OCI-LY7 (cell line): Measurements from ENCODE around the gene ANO8. TPM values are rescaled to one million over a fixed set of nuclear protein-coding genes. Genes with fewer than 3 reads are reported as not detected.

Experiments used
- BruUV-seq: library from RNA; stranded (reverse); fragments of 400-500 nt; replicated peaks from 2 replicates; lab custom pipeline; 2021; lab: Mats Ljungman, UMichigan
- CTCF ChIA-PET: fragments of 300-600 bp; sonication (Branson Sonifier 250); formaldehyde crosslinking; loops from one replicate; lab custom pipeline; 2022; ENCODE audit warnings: antibody characterized with exemption; ENCODE audit not compliant: unreplicated experiment; lab: Charles Lee
- POLR2A ChIA-PET: fragments of 300-600 bp; sonication (Branson Sonifier 250); formaldehyde crosslinking; loops from one replicate; lab custom pipeline; 2022; ENCODE audit warnings: antibody characterized with exemption; lab: Charles Lee
- DNase-seq: peaks from one replicate; pipeline ENCODE4 v3.0.0-alpha.2; 2015; ENCODE audit warnings: low spot score
- H2AFZ ChIP-seq: fragments of 200-600 bp; sonication (generic), shearing (Covaris generic); 2 replicates; pipeline ENCODE4 v1.6.1; 2014; ENCODE audit warnings: mild to moderate bottlenecking, antibody characterized with exemption, low read length, moderate library complexity
- H3K27ac ChIP-seq: fragments of 200-600 bp; sonication (generic); 2 replicates; pipeline ENCODE4 v1.5.1; 2014; ENCODE audit warnings: mixed run types, low read depth, mild to moderate bottlenecking, moderate library complexity, low read length, inconsistent platforms; ENCODE audit not compliant: poor library complexity, severe bottlenecking
- H3K36me3 ChIP-seq: fragments of 200-600 bp; sonication (generic); 2 replicates; pipeline ENCODE4 v1.6.1; 2014; ENCODE audit warnings: mild to moderate bottlenecking, antibody characterized with exemption, low read length, moderate library complexity, mixed read lengths; ENCODE audit not compliant: insufficient read depth
- H3K4me1 ChIP-seq: fragments of 200-600 bp; sonication (generic); 2 replicates; pipeline ENCODE4 v1.5.1; 2014; ENCODE audit warnings: mild to moderate bottlenecking, low read length; ENCODE audit not compliant: insufficient read depth, poor library complexity, severe bottlenecking
- H3K4me2 ChIP-seq: fragments of 200-600 bp; sonication (generic); 2 replicates; pipeline ENCODE4 v1.6.1; 2014; ENCODE audit warnings: mild to moderate bottlenecking, low read length
- H3K4me3 ChIP-seq: fragments of 200-600 bp; sonication (generic); 2 replicates; pipeline ENCODE4 v1.5.1; 2014; ENCODE audit warnings: mild to moderate bottlenecking, low read depth, low read length; ENCODE audit not compliant: poor library complexity, severe bottlenecking
- H3K79me2 ChIP-seq: fragments of 200-600 bp; sonication (generic); 2 replicates; pipeline ENCODE4 v1.6.1; 2016; ENCODE audit warnings: low read depth, mild to moderate bottlenecking, low read length, moderate library complexity, mixed read lengths; ENCODE audit not compliant: insufficient read depth
- H3K9me2 ChIP-seq: fragments of 200-600 bp; sonication (generic); 2 replicates; pipeline ENCODE4 v1.6.1; 2016; ENCODE audit warnings: mild to moderate bottlenecking, low read length, mixed read lengths; ENCODE audit not compliant: insufficient read depth
- H3K9me3 ChIP-seq: fragments of 200-600 bp; sonication (generic); 2 replicates; pipeline ENCODE4 v1.6.1; 2014; ENCODE audit warnings: mild to moderate bottlenecking, mixed run types, low read length, mixed read lengths
- H4K20me1 ChIP-seq: fragments of 200-600 bp; sonication (generic); 2 replicates; pipeline ENCODE4 v1.6.1; 2014; ENCODE audit warnings: mild to moderate bottlenecking, antibody characterized with exemption, low read length, moderate library complexity, mixed read lengths; ENCODE audit not compliant: insufficient read depth
- CTCF ChIP-seq: fragments of 200-600 bp; sonication (generic); conservative IDR thresholded peaks from 2 replicates; pipeline ENCODE4 v1.5.1; 2014; ENCODE audit warnings: mild to moderate bottlenecking, antibody characterized with exemption, low read length, moderate library complexity, mixed read lengths
- EZH2phosphoT487 ChIP-seq: fragments of 200-600 bp; sonication (generic); IDR thresholded peaks from 2 replicates; pipeline ENCODE4 v1.6.1; 2018; ENCODE audit warnings: low read depth, borderline replicate concordance, mild to moderate bottlenecking, mixed run types, antibody characterized with exemption, low read length, moderate library complexity, mixed read lengths
- intact Hi-C: fragments of 100-400 bp; cut with micrococcal nuclease; formaldehyde crosslinking; loops from one replicate; pipeline ENCODE4 v1.10.0; 2022; ENCODE audit not compliant: unreplicated experiment
- total RNA-seq, 2 experiments: library from RNA; depleted of rRNA in 1 of 2; stranded (reverse); fragments of >200 nt in 1 of 2; shearing (Covaris generic) in 1 of 2; gene quantifications; 2 replicates each; pipeline ENCODE4 v1.2.3, GENCODE V29; 2014 to 2022

ANO8 gene
- total RNA-seq, 2 experiments from 2014 or later, result 4.3 to 13.5 TPM

GRCh38 chr19:17292301-17293074, 42.2 kb downstream of the ANO8 start:
- TF ChIP-seq CTCF, result peak; percentile 78
- TF ChIP-seq EZH2phosphoT487, result no peak
- H3K79me2 ChIP-seq, result peaks cover 10% of the 10 kb centered on the region; the same call in 1 of the 2 replicates
- peak overlapping the region; percentile 77 for H2AFZ ChIP-seq
- no peaks in the 10 kb centered on the region for H4K20me1 ChIP-seq
- H3K4me2 ChIP-seq, result peak overlapping the region; percentile 88
- H3K4me3 ChIP-seq, result peak overlapping the region; percentile 77
- ChIA-PET CTCF (interaction anchor here (0.6 kb wide), 1 partner anchor 8 kb away, joined by 3 read pairs; no protein-coding TSS in a partner anchor), POLR2A (interaction anchor here (0.6 to 1.5 kb wide), 3 partner anchors 14 to 58 kb away, joined by 3 to 6 read pairs (median 4); no protein-coding TSS in a partner anchor)
- H3K27ac ChIP-seq, result peak overlapping the region; percentile 63
- BruUV-seq, result no TSS peak
- no peaks in the 10 kb centered on the region for H3K9me2 ChIP-seq
- DNase-seq, result peak; percentile 87
- H3K9me3 ChIP-seq, result no peaks in the 10 kb centered on the region
- peaks cover 16% of the 10 kb centered on the region; the same call in 1 of the 2 replicates for H3K36me3 ChIP-seq
- intact Hi-C loops, result loop anchor here (1.0 kb wide), 3 partner anchors 13 to 94 kb away; partner anchors contain the start of gene MRPL34
- peaks cover 27% of the 10 kb centered on the region for H3K4me1 ChIP-seq

DNA sequence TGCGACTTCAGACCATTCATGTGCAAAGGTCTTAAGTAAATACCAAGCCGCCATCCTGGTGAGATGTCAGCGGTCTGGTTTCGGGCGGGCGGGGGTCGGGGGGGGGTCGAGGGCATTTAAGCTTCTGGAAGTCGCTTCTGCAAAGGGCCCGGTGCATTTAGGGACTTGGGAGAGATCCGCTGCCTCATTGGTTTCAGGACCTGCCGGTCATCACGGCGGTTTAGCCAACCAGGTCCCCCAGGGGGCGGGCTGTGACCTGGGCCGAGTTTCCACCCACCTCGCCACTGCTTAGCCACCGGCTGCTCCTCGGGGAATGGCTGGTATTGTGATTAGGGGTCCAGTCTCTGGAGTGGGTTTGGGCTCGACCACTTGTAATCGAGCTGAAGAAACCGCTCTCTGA, 45.2 kb downstream of the ANO8 start:
- Histone ChIP-seq H3K79me2 (peaks cover 8% of the 10 kb centered on the region; the same call in 1 of the 2 replicates), H3K4me3 (no peak overlapping the region), H3K4me2 (no peak overlapping the region), H3K9me2 (no peaks in the 10 kb centered on the region), H3K36me3 (peaks cover 24% of the 10 kb centered on the region), H2AFZ (no peak overlapping the region), H3K9me3 (no peaks in the 10 kb centered on the region), H3K4me1 (peaks cover 21% of the 10 kb centered on the region), H3K27ac (no peak overlapping the region), H4K20me1 (no peaks in the 10 kb centered on the region)
- no TSS peak for BruUV-seq
- POLR2A ChIA-PET, result interaction anchor here (0.6 to 2.2 kb wide), 2 partner anchors 23 to 459 kb away, joined by 3 to 9 read pairs; partner anchors contain the start of gene BABAM1
- DNase-seq, result peak; percentile 80
- CTCF ChIA-PET, result no interaction called here
- no peak for TF ChIP-seq EZH2phosphoT487
- TF ChIP-seq CTCF, result no peak
- intact Hi-C loops, result no loop called here
